ENCODE results near the gene SHB.

SHB gene

GRCh38 chr9:38086496-38086895 lies 17.5 kb upstream of the SHB start:
- DNase-seq: no peak

DNA sequence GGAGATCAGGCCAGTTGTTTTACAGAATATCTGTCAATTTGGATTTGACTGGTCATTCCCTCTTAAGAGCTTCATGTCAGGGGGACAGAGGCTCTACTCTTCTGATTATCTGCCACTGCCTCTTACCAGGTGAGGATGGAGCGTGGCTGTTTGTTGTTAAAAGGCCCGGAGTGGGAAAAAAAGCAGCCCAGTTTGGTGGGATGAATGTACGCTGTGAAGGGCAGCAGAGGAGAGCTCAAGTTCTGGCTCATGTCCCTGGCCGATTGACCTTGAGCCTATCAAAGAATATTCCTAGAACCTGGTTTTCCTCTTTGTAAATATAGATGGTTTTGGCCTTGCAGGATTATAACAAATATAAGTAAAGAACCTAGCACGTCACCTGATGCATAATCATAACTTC lies 16.3 kb upstream of the SHB start:
- no peak for DNase-seq

DNA sequence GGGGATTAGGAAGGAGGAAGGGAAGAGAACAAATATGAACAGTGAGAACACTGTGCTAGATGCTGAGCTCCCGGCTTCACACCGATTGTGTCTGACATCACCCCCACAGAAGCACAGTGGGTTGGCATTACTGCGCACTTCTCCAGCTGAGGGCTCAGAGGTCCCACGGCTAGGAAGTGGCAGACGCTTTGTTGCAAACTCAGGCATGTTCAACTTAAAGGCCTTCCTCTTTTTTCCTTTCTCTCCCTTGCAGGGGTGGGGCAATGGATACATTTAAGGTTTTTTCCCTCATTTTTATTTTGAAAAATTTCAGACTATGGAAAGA lies 15.5 kb upstream of the SHB start:
- DNase-seq: no peak

DNA sequence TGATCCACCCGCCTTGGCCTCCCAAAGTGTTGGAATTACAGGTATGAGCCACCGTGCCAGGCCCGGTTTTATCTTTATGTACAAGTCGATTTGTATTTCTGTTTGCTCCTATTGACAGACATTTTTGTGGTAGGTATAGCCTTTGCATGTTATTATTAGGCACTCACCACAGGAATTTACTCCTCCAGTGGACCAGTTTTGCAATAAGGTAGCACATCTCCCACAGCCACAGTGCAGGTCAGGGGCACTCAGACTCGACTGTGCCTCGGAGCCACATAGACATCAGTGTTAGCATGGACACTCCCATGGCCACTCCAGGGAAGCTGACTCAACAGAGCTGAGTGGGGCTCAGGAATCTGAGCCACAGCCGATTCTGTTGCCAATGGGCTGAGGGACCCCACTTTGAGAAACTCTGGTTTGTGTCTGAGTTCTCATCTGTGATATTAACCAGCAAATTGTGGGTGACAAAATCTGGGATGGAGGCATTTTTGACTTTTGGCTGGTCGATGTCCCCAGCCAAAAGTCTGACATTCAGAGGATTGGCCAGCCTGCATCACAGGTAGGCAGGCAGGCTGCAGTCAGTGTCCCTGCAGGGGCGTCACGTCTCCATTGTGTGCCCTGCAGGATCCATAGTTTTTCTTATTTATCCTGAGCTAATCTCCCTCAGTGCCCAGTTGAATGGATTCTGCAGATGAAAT lies 15.0 kb upstream of the SHB start:
- no peak for DNase-seq

DNA sequence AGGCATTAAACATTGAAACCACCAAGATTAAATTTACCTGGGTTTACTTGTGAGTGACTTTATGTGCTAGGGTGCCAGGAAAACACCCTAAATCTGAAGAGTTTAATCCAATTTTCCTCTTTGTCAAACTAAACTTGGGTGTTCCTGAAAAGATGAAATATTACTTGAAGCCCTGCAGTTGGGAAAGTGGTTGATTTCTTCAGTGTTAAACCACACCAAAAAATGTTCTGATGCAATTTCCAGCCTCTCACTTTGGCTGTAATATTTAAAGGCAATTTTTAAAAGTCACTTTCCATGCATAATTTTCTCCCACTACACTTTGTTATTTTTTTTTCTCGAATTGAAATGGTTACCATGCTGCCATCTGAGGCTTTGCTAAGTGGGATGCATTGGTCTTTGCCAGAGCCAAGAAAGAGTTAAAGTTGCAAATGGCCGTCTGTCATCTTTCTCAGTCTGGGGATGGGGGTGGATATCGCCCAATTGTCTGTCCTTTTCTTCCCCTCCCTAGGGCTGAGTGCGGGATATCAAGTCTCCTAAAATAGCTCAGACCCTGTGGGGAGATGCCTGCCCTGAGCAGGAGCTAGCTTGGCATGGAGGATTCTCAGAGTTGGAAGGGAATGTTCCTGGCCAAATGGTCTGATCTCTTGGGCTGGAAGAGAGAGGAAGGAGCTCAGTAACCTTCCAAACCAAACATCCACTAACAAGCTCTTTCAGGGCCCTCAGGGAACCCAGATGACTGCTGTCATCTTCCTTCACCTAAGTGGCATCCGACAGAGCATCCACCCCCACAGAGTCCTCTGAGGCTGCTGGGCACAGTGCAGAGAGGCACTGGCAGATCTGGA lies 13.6 kb upstream of the SHB start:
- no peak for DNase-seq

GRCh38 chr9:38081356-38082108 lies 12.5 kb upstream of the SHB start:
- no peak for DNase-seq

DNA sequence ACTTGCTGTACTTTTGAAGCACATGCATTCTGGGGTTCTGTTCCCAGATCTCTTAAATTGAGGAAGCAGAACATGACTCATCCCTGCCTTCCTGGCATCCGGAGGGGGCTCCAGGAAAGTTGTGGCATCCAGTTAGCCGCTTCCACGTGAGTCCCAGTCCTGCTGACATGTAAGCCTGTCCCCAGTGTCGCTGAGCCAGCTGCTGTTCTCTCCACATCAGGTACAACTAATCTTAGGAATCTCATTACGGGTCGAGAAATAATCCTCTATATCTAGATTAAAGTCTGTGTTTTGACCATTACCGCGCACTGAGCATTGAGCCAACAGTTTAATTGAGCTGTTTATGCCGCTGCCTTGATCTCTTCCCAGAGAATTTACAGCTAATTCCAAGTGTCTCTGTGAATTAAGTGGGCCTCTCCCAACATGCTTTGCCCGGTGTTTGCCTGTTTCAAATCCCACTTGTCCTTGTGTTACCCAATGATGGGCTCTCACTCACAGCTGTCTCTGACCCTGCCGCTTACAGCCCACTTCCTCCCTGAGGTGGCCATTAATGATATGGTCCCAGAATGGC lies 10.5 kb upstream of the SHB start:
- DNase-seq: no peak

DNA sequence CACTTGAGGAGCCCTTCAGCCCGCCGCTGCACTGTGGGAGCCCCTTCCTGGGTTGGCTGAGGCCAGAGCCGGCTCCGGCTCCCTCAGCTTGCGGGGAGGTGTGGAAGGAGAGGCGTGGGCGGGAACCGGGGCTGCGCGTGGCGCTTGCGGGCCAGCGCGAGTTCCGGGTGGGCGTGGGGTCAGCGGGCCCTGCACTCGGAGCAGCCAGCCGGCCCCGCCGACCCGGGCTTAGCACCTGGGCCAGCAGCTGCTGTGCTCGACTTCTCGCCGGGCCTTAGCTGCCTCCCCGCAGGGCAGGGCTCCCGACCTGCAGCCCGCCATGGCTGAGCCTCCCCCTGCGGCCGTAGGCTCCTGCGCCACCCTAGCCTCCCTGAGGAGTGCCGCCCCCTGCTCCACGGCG lies 6.2 kb upstream of the SHB start:
- DNase-seq: no peak

- DNase-seq: no peak
Observed at GRCh38 chr9:38074441-38074961, 5.5 kb upstream of the SHB start.

GRCh38 chr9:38073882-38074281 lies 4.9 kb upstream of the SHB start:
- no peak for DNase-seq

- DNase-seq: no peak
Observed at GRCh38 chr9:38071470-38072134, 2.6 kb upstream of the SHB start.

DNA sequence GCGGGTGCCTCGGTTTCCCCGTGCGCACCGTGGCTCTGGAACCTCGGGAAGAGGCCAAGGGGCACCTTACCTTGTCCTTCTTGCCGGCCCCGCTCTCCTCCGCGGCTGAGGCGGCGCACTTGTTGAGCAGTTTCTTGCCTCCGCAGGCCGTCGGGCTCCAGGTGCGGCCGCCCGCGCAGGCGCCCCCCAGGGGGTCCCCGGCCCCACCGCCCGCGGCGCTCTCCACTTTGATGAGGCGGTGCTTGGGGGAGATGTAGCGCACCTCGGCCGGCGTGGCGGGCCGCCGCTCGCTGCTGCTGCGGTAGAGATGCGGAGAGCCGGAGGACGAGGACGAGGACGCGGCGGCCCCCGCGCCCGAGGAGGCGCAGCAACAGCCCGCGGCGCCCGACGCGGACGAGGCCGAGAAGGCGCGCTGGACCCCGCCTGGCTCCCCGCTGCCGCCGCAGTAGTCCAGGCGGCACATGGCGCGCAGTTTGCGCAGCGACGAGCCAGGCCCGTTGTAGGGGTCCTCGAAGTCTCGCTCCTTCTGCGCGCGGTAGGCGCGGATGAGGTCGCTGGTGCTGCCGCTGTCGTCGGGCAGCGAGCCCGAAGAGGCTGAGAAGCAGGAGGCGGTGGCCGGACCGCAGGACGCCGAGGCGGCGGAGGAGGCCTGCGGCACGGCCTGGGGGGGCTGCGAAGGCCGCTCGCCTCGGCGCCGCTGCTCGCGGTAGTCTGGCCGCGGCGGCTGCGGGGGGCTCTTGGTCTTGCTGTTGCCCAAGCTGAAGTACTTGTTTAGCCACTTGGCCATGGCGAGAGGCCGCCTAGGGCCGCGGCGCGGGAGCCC lies 957 bp downstream of the SHB start:
- DNase-seq: peak; percentile 17

DNA sequence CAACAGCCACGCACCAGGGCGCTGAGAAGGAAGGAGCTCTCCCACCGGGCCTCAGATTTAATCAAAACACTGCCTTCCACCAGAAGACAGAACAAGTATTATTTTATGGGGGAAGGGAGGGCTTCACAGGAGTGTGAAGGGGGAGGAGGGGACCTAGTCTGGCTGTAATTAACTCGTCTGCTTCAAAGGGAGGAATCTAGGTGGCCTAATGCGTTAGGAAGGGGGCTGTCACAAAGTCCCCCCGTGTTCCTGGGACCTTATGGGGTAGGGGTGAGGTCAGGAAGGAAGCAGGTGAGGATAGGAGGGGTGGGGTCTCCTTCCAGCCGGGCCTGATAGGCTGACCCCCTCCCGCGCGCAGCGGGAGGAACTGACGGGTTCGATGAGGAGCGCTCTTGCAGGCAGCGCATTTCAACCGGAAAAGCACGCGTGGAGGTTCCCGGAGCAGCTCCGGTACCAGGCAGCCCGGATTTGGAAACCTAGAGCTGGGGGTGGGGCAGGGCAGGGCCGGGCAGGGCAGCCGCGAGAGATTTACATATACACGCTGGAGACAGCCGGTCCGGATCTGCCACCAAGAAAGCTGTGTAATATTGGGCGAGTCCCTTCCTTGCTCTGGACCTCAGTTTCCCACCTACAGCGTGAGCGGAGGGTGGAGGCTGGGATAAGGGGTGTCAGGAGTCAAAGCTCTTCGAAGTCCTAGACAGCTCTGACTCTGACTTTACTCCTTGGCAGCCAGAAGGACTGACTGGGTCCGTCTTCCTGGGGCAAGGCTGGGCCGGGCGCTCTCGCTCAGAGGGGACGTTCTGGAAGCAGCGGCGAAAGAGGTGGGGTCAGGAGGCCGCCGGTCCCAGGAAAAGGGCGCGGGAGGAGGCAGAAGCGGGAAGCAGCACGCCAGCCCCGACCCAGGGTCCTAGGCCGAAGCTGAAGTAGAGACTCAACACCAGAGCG lies 1.8 kb downstream of the SHB start:
- peak; percentile 51 for DNase-seq

DNA sequence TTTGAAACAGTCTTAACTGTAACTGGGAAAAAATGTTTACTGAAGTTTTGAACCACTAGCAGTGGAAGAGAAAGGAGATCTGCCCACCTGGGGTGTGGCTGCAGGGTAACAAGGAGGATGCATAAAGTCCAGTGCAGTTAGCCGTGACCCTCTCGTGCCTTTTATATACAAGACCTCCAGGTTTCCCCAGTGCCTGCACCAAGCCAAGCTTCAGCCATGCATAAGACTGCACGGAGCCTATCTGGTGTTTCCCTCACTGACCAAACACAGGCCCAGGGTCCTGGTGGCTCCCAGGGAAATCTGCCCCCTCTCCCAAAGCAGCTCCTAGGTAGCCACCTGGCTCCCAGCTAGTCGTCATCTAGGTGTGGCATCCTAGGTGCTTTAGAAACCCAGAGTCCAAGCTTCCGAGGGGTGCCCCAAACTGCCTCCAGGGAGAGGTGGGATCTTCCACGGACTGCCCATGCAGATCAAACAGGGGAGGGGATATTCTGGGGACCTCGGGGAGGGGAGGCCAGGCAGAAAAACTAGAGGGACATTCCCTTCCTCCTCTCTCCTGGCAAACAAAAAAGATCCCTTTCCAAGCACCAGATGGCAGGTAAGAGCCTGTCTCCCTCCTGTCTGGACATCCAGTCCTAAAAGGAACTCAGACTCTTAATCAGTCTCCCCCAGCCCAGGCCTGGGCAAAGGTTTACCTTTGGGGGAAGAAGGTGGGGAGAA lies 2.7 kb downstream of the SHB start:
- no peak for DNase-seq

- no peak for DNase-seq
Observed at GRCh38 chr9:38065369-38066075, 3.5 kb downstream of the SHB start.

- DNase-seq: no peak
Observed at GRCh38 chr9:38064842-38065368, 4.1 kb downstream of the SHB start.

GRCh38 chr9:38063363-38063707 lies 5.7 kb downstream of the SHB start:
- DNase-seq: no peak

DNA sequence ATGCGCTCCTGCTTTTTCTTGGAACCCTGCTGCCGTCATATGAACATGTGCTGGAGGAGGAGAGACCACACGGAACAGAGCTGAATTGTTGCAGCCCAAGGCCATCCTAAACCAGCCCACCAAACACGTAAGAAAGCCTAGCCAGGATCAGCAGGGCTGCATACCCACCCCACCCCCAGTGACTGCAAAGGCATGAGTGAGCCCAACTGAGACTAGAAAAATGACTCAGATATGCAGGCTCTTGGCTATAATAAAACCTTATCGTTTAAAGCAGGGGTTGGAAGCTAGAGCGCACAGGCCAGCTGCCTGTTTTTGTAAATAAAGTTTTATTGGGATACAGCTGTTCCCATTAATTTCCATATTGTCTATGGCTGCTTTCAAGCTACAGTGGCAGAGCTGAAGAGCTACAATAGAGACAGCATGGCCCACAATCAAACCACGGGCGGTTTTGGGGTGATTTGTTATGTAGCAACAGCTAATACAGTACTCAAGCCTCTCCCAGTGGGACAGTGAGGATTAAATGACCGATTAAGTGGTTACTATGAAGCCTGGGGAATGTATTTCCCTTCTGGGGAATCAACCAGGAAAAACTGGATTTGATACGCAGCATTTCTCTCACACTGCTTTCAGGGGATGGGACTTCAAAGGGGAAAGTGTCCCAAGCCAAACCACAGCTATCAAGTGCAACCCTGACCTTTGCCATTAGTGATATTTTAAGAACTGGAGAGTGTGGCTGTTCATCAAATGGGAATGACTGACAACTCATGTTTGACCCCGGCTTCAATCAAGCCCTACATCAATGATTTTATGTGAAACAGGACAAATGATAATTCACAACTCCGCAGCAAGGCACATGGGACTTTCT lies 6.3 kb downstream of the SHB start:
- DNase-seq: no peak
